Measurements from ENCODE around the gene IGFBP1.

- no peak for TF ChIP-seq POLR2A (IDR thresholded peaks at IDR 0.05)
- no peak for TF ChIP-seq EP300 (IDR thresholded peaks at IDR 0.05)
Observed at GRCh38 chr7:45890125-45890901, 2.0 kb downstream of the IGFBP1 start.

All from upper lobe of left lung (tissue), 4 donors.